Measurements from ENCODE around the gene ATXN7L3B. TPM values are rescaled to one million over a fixed set of nuclear protein-coding genes. Genes with fewer than 3 reads are reported as not detected.

ATXN7L3B gene
- total and polyA plus RNA-seq, 12 donors: 5.4 to 39.2 (median 27.8) TPM

- Histone ChIP-seq H3K9me3 (replicated peaks in 1 of 3) (no peaks in the 10 kb centered on the region), H3K27ac (no peak overlapping the region), H3K27me3 (no peaks in the 10 kb centered on the region), H3K4me3 (no peak overlapping the region), H3K36me3 (replicated peaks in 1 of 2) (no peaks in the 10 kb centered on the region), H3K4me1 (replicated peaks in 1 of 2) (no peaks in the 10 kb centered on the region)
- intact Hi-C loops (cut with DNase I): no loop called here
- DNase-seq: no peak
- TF ChIP-seq CTCF (IDR thresholded peaks at IDR 0.05) (no peak), POLR2A (IDR thresholded peaks at IDR 0.05) (no peak)
Measured at GRCh38 chr12:74563927-74564326, 26.3 kb downstream of the ATXN7L3B start.

GRCh38 chr12:74578486-74578885, 40.9 kb downstream of the ATXN7L3B start:
- DNase-seq: no peak

GRCh38 chr12:74579446-74579845, 41.8 kb downstream of the ATXN7L3B start:
- no peaks in the 10 kb centered on the region for H3K4me1 ChIP-seq (replicated peaks in 1 of 2)
- TF ChIP-seq CTCF (IDR thresholded peaks at IDR 0.05) (no peak), POLR2A (IDR thresholded peaks at IDR 0.05) (no peak)
- WGBS, 4 donors: 70 to 76% (median 74%) methylated on average over 1 of the region's 1 CpG
- no peak for DNase-seq
- H3K36me3 ChIP-seq (replicated peaks in 1 of 2): no peaks in the 10 kb centered on the region
- no peaks in the 10 kb centered on the region for H3K27me3 ChIP-seq
- no peak overlapping the region for H3K27ac ChIP-seq
- no peaks in the 10 kb centered on the region for H3K9me3 ChIP-seq (replicated peaks in 1 of 3)
- no peak overlapping the region for H3K4me3 ChIP-seq
- intact Hi-C loops (cut with DNase I): no loop called here

More at GRCh38 chr12:74578486-74578885, 40.9 kb downstream of the ATXN7L3B start:
- TF ChIP-seq CTCF (IDR thresholded peaks at IDR 0.05) (no peak), POLR2A (IDR thresholded peaks at IDR 0.05) (no peak)
- no peaks in the 10 kb centered on the region for H3K36me3 ChIP-seq (replicated peaks in 1 of 2)
- no peaks in the 10 kb centered on the region for H3K27me3 ChIP-seq
- no peaks in the 10 kb centered on the region for H3K9me3 ChIP-seq (replicated peaks in 1 of 3)
- WGBS, 4 donors: 79 to 83% (median 82%) methylated on average over 2 of the region's 2 CpGs
- intact Hi-C loops (cut with DNase I): no loop called here
- no peak overlapping the region for H3K4me3 ChIP-seq
- H3K27ac ChIP-seq: no peak overlapping the region
- no peaks in the 10 kb centered on the region for H3K4me1 ChIP-seq (replicated peaks in 1 of 2)

- DNase-seq: no peak
- Histone ChIP-seq H3K36me3 (replicated peaks in 1 of 2) (no peaks in the 10 kb centered on the region), H3K27ac (no peak overlapping the region), H3K4me1 (replicated peaks in 1 of 2) (no peaks in the 10 kb centered on the region), H3K9me3 (replicated peaks in 1 of 3) (no peaks in the 10 kb centered on the region), H3K4me3 (no peak overlapping the region), H3K27me3 (no peaks in the 10 kb centered on the region)
- intact Hi-C loops (cut with DNase I): no loop called here
- 31 to 59% (median 45%) methylated on average over 1 of the region's 1 CpG for WGBS, 4 donors
- TF ChIP-seq POLR2A (IDR thresholded peaks at IDR 0.05) (no peak), CTCF (IDR thresholded peaks at IDR 0.05) (no peak)
Measured at GRCh38 chr12:74579981-74580380, 42.3 kb downstream of the ATXN7L3B start.

Data from adrenal gland (tissue), 12 donors.